GM12875 (cell line): ENCODE measurements around the gene KRTAP10-2.

Experiments used
- H3K4me3 ChIP-seq: one replicate; pipeline ENCODE4 v1.5.1; 2011; ENCODE audit warnings: low read depth, low read length, control low read depth
- TF ChIP-seq, protein P1 (sequence below): IDR thresholded peaks from 2 replicates; pipeline ENCODE4 v1.5.1; 2011; ENCODE audit warnings: low read depth, mild to moderate bottlenecking, control low read depth, inconsistent platforms, low read length, moderate library complexity, borderline replicate concordance; ENCODE audit not compliant: insufficient read depth

Gene KRTAP10-2

DNA sequence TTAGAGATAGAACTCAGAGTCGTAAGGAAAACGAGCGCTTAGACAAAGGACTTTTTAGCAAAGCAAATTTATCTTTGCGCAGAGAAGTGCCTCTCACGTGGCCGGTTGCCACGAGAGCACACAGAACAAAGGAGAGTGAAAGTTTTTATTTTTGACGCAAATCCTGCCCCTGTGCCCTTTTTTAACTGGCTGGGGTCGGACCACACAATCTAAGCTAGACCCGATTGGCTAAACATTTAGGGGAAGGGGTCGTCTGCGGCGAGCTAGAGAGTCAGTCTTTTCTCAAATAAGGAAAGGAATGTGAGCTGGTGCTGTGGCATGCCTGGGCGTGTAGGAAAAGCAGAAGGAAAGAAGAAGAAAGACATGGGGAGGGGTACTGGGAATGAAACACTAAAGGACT, 2.4 kb downstream of the KRTAP10-2 start:
- no peak overlapping the region for H3K4me3 ChIP-seq
- TF ChIP-seq, protein P1, sequence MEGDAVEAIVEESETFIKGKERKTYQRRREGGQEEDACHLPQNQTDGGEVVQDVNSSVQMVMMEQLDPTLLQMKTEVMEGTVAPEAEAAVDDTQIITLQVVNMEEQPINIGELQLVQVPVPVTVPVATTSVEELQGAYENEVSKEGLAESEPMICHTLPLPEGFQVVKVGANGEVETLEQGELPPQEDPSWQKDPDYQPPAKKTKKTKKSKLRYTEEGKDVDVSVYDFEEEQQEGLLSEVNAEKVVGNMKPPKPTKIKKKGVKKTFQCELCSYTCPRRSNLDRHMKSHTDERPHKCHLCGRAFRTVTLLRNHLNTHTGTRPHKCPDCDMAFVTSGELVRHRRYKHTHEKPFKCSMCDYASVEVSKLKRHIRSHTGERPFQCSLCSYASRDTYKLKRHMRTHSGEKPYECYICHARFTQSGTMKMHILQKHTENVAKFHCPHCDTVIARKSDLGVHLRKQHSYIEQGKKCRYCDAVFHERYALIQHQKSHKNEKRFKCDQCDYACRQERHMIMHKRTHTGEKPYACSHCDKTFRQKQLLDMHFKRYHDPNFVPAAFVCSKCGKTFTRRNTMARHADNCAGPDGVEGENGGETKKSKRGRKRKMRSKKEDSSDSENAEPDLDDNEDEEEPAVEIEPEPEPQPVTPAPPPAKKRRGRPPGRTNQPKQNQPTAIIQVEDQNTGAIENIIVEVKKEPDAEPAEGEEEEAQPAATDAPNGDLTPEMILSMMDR = no peak

DNA sequence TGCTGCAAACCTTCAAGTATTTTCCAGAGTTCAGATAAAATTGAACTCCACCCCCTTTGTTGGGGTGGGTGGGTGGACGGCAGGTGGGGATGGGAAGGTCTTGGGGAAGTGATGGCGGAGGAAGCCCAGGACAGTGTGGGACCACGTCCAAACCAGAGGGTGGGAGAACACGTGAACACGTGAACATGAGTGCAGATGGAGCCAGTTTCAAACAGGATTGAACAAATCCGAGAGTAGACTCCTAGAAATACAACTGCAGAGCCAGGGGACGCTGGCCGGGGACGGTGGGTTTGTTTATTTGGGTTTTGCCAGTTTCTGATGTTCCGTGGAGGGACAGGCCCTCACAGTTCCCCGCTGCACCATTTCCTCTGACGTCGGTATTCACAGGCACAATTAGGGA, 2.9 kb downstream of the KRTAP10-2 start:
- TF ChIP-seq, protein P1 = no peak
- no peak overlapping the region for H3K4me3 ChIP-seq

GRCh38 chr21:44547656-44548331, 3.5 kb downstream of the KRTAP10-2 start:
- no peak overlapping the region for H3K4me3 ChIP-seq
- TF ChIP-seq, protein P1 = no peak

DNA sequence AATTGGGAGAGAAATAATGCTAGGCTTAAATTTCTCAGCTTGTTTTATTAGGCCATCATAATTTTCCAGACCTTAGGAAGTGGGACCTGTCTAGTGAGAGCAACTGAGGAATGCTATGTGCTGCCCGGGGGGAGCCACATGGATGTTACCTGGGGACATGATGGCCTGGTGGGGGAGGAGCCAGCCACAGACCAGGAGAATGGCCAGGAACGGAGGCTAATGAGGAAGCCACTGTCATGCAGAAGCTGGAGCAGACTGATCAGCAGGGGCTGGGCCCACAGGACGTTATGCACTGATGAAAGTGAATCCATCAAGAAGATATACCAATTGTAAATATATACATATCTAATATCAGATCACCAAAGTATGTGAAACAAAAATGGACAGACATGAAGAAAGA, 6.7 kb downstream of the KRTAP10-2 start:
- no peak overlapping the region for H3K4me3 ChIP-seq
- TF ChIP-seq, protein P1 = no peak

GRCh38 chr21:44542716-44543115, 8.6 kb downstream of the KRTAP10-2 start:
- no peak overlapping the region for H3K4me3 ChIP-seq
- TF ChIP-seq, protein P1 = no peak

DNA sequence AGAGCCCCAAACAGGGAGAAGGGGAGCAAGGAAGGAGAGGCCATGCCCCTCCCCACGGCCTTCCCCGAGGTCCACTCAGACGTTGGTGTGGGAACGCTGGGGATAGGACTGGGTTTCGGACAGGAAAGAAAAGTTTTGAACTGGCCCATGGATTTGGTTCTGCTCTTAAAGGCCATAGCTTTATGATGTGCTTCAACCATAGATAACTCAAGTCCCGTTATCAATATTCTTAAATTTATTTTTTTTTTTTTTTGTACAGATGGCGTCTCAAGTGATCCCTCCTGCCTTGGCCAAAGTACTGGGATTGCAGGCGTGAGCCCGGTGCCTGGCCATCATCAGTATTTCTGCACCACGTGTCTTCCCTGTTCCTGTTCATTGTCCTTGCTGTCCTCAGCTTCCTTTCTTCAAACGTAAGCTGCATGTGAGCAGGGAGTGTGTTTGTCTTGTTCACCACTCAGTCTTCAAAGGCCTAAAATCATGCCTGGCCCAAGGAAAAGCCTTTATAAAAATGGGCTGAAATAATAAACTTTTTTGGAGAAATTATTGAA, 10.5 kb downstream of the KRTAP10-2 start:
- H3K4me3 ChIP-seq = no peak overlapping the region
- TF ChIP-seq, protein P1 = no peak

DNA sequence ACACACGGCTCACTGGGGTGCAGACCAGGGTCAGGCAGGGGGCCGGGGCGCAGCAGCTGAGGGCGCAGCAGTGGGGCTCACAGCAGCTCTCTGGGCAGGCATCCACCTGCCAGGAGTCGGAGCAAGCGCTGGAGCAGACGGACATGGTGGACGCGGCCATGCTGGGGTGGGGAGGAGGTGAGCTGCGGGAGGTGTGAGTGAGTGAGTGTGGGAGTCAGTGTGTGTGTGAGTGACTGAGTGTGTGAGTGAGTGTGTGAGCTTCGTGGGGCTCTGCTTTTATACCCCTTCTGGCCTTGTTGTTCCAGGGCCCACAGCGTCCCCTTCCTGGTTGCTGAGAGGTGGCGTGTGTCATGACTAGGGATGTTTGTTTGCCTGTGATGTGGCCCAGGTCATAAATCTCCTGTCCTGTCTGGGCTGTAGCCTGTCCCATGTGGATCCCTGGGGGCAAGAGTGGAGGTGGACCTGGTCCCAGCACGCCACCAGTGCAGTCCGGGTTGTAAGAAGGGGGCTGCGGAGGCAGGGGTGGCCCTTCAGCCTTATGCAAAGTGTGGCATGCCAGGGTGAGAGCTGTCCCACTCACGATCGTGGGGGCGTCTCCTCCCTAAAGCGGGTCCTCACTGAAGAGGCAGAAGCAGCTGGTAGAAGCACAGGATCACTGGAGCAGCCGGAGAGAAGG, 11.2 kb downstream of the KRTAP10-2 start, which contains the start of gene KRTAP10-1:
Gene KRTAP10-1 (minus strand): TSS at position 205 of the 676 bp plus-strand sequence. CDS start 45 bp downstream, at position 160.
- no peak within 1 kb of the TSS for H3K4me3 ChIP-seq

More for the DNA sequence above, 11.2 kb downstream of the KRTAP10-2 start, which contains the start of gene KRTAP10-1:
- TF ChIP-seq, protein P1 = no peak
